Stomach (tissue), 4 donors: ENCODE results near the gene NPHP4.

Experiments
- EP300 ChIP-seq: sonication (generic); formaldehyde crosslinking; IDR thresholded peaks from one replicate; pipeline ENCODE4 v1.6.1; 2017; ENCODE audit warnings: antibody characterized with exemption
- POLR2AphosphoS5 ChIP-seq, 3 donors: sonication (generic); formaldehyde crosslinking; IDR thresholded peaks; one replicate each; pipeline ENCODE4 v1.6.1; 2016; ENCODE audit warnings: antibody characterized with exemption in 3 of 3
- TF ChIP-seq, protein P1 (sequence below), 7 experiments: fragments of 450-650 bp in 4 of 7; fragments of 200-600 bp in 3 of 7; sonication (generic) in 3 of 7; IDR thresholded peaks; one replicate each; pipeline ENCODE4 v1.5.1; 2016 to 2019; ENCODE audit warnings: antibody characterized with exemption in 7 of 7, control low read depth in 2 of 7, mild to moderate bottlenecking in 1 of 7

DNA sequence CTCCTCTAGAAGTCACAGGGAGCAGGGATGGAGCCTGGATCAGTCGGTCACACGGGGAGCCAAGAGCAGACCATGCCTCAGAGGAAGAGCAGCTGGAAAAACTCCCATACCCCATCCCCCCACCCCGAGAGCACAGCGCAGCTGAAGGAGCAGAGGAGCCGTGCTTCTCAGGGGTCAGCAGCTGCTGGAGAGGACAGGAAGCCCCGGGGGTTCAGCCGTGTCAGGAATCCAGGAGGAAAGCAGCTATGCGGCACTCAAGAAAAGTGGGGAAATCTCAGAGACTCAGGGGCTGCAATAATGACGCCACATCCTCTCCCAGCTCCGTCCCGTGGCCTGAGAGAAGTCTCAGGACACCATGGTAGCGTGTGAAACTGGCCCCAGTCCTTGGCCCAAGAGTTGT lies 102.3 kb downstream of the NPHP4 start:
- TF ChIP-seq, protein P1, sequence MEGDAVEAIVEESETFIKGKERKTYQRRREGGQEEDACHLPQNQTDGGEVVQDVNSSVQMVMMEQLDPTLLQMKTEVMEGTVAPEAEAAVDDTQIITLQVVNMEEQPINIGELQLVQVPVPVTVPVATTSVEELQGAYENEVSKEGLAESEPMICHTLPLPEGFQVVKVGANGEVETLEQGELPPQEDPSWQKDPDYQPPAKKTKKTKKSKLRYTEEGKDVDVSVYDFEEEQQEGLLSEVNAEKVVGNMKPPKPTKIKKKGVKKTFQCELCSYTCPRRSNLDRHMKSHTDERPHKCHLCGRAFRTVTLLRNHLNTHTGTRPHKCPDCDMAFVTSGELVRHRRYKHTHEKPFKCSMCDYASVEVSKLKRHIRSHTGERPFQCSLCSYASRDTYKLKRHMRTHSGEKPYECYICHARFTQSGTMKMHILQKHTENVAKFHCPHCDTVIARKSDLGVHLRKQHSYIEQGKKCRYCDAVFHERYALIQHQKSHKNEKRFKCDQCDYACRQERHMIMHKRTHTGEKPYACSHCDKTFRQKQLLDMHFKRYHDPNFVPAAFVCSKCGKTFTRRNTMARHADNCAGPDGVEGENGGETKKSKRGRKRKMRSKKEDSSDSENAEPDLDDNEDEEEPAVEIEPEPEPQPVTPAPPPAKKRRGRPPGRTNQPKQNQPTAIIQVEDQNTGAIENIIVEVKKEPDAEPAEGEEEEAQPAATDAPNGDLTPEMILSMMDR (IDR thresholded peaks at IDR 0.05), result no peak
- TF ChIP-seq EP300 (no peak), POLR2AphosphoS5 (IDR thresholded peaks at IDR 0.05) (no peak)
